Transverse colon (tissue), 4 donors: ENCODE measurements around the gene SLC2A1.

Experiments used
- EP300 ChIP-seq: sonication (generic); formaldehyde crosslinking; IDR thresholded peaks from one replicate; pipeline ENCODE4 v1.6.1; 2017; ENCODE audit warnings: antibody characterized with exemption, low read depth
- POLR2A ChIP-seq: fragments of 450-650 bp; IDR thresholded peaks from one replicate; pipeline ENCODE4 v1.6.1; 2016; ENCODE audit warnings: antibody characterized with exemption, mild to moderate bottlenecking, moderate library complexity
- POLR2AphosphoS5 ChIP-seq, 3 donors: sonication (generic); formaldehyde crosslinking; IDR thresholded peaks; one replicate each; pipeline ENCODE4 v1.6.1; 2016; ENCODE audit warnings: antibody characterized with exemption in 3 of 3
- TF ChIP-seq, protein P1 (sequence below), 5 experiments: fragments of 200-600 bp in 3 of 5; fragments of 450-650 bp in 2 of 5; sonication (generic) in 3 of 5; IDR thresholded peaks; 1 replicate in 2 of 5; 2 replicates in 3 of 5; pipeline ENCODE4 v1.5.1; 2016 to 2017; ENCODE audit warnings: antibody characterized with exemption in 5 of 5, inconsistent platforms in 3 of 5, mild to moderate bottlenecking in 2 of 5, moderate library complexity in 1 of 5

DNA sequence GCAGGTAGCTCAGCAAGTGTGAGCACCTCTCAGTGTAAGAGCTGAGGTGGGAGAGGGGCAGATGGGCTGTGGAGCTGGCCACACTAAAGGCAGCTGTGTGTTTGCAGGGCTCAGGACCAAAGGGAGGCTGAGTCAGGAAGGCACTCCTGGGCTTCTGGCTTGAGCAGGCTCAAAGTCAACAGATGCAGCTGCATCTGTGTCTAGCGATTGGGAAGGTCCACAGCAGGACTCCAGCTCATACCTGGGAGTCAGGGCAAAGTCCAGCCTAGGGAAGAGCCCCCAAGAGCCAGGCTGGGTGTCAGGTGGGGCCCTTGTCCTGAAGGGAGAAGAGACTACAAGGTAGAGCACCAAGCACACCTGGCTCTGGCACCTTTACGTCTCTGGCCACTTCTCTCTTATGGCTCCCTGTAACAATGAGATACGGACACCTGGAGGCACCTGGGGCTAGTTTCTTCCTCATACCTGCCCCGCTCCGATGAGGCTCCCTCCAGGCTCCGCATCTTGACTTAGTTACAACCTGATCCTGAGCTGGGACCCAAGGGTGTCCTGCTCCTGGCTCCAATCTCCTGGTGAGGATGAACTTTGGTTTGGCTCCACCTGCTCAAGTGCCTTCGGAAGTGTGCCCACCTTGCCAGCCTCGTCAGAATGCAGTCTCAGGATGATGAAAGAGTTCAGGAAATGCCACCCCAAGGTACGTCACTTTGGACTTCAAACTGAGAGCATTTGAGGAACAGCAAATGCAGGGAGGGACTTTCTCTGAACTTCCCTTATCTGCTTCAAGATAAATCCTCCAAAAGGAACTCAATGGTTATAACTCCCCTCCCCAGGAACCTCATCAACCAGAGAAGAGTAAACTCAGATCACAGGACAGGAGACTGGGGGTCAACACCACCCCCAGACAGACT, 21.5 kb upstream of the SLC2A1 start:
- TF ChIP-seq, protein P1, sequence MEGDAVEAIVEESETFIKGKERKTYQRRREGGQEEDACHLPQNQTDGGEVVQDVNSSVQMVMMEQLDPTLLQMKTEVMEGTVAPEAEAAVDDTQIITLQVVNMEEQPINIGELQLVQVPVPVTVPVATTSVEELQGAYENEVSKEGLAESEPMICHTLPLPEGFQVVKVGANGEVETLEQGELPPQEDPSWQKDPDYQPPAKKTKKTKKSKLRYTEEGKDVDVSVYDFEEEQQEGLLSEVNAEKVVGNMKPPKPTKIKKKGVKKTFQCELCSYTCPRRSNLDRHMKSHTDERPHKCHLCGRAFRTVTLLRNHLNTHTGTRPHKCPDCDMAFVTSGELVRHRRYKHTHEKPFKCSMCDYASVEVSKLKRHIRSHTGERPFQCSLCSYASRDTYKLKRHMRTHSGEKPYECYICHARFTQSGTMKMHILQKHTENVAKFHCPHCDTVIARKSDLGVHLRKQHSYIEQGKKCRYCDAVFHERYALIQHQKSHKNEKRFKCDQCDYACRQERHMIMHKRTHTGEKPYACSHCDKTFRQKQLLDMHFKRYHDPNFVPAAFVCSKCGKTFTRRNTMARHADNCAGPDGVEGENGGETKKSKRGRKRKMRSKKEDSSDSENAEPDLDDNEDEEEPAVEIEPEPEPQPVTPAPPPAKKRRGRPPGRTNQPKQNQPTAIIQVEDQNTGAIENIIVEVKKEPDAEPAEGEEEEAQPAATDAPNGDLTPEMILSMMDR (IDR thresholded peaks at IDR 0.05): no peak
- peak; percentile 67 for TF ChIP-seq POLR2A
- TF ChIP-seq POLR2AphosphoS5 (IDR thresholded peaks at IDR 0.05): peak in 2 of 3 donors; percentile 76 to 88
- no peak for TF ChIP-seq EP300
